Activated CD4-positive, alpha-beta T cell treated with anti-CD3 and anti-CD28 coated beads for 4 hours (primary cell): ENCODE measurements around the gene OASL.
"Not testable (repeated sequence)": the region's sequence is repeated elsewhere in the genome, so short reads cannot be mapped to it uniquely, and the experiment has no call there.

Experiments
- DNase-seq, 2 donors: peaks; one replicate each; pipeline ENCODE4 v3.0.0-alpha.2; 2020

Gene OASL

GRCh38 chr12:121038861-121039668 lies at the start of gene OASL:
OASL (minus strand) TSS chr12:121039246; CDS start chr12:121038971, 275 bp downstream.
- DNase-seq = peak; percentile 38 to 48

- DNase-seq = no peak
These were observed 49.1 kb upstream of the OASL start for GRCh38 chr12:121088195-121088585.

- DNase-seq = no peak
These were observed 48.6 kb upstream of the OASL start for GRCh38 chr12:121087467-121088194.

GRCh38 chr12:121086781-121087295 lies 47.8 kb upstream of the OASL start:
- no peak for DNase-seq

GRCh38 chr12:121085506-121086353 lies 46.7 kb upstream of the OASL start:
- no peak for DNase-seq

GRCh38 chr12:121085069-121085468 lies 46.0 kb upstream of the OASL start:
- DNase-seq = no peak

GRCh38 chr12:121084229-121084628 lies 45.2 kb upstream of the OASL start:
- DNase-seq = no peak

- DNase-seq = no peak
These were observed 41.9 kb upstream of the OASL start for GRCh38 chr12:121080909-121081308.

GRCh38 chr12:121079736-121080272 lies 40.8 kb upstream of the OASL start:
- no peak for DNase-seq

- DNase-seq = not testable (repeated sequence)
These were observed 38.4 kb upstream of the OASL start for GRCh38 chr12:121077440-121077839.

- DNase-seq = not testable (repeated sequence)
These were observed 36.9 kb upstream of the OASL start for GRCh38 chr12:121075911-121076310.

GRCh38 chr12:121072147-121072546 lies 33.1 kb upstream of the OASL start:
- DNase-seq = no peak

GRCh38 chr12:121069206-121069605 lies 30.2 kb upstream of the OASL start:
- no peak for DNase-seq

GRCh38 chr12:121065345-121065744 lies 26.3 kb upstream of the OASL start:
- no peak for DNase-seq

- DNase-seq = not testable (repeated sequence)
These were observed 25.5 kb upstream of the OASL start for GRCh38 chr12:121064586-121064985.

GRCh38 chr12:121064116-121064515 lies 25.1 kb upstream of the OASL start:
- no peak for DNase-seq

- DNase-seq = no peak
These were observed 23.5 kb upstream of the OASL start for GRCh38 chr12:121062391-121063045.

- no peak for DNase-seq
These were observed 22.8 kb upstream of the OASL start for GRCh38 chr12:121061831-121062230.

GRCh38 chr12:121060149-121061001 lies 21.3 kb upstream of the OASL start:
- DNase-seq = peak; percentile 40 to 59

- DNase-seq = no peak
These were observed 20.2 kb upstream of the OASL start for GRCh38 chr12:121059031-121059898.
